Calu3 (cell line): Measurements from ENCODE around the gene PDE4A. TPM values are rescaled to one million over a fixed set of nuclear protein-coding genes. Genes with fewer than 3 reads are reported as not detected.

Experiments used
- BruUV-seq: library from RNA; stranded (reverse); fragments of 400-500 nt; replicated peaks from 2 replicates; lab custom pipeline; 2021; lab: Mats Ljungman, UMichigan
- CTCF ChIA-PET: fragments of 300-600 bp; sonication (Branson Sonifier 250); formaldehyde crosslinking; loops from one replicate; lab custom pipeline; 2022; ENCODE audit warnings: antibody characterized with exemption; lab: Charles Lee
- DNase-seq: peaks from one replicate; pipeline ENCODE4 v3.0.0; 2022
- H3K27ac Mint-ChIP-seq: one replicate; pipeline ENCODE4 v1.8.0; 2022; ENCODE audit warnings: mixed read lengths; ENCODE audit not compliant: unreplicated experiment
- H3K27me3 Mint-ChIP-seq: one replicate; pipeline ENCODE4 v1.8.0; 2022; ENCODE audit warnings: mixed read lengths; ENCODE audit not compliant: unreplicated experiment
- H3K36me3 Mint-ChIP-seq: one replicate; pipeline ENCODE4 v1.8.0; 2022; ENCODE audit warnings: mild to moderate bottlenecking, moderate library complexity, mixed read lengths; ENCODE audit not compliant: insufficient read depth, unreplicated experiment
- H3K4me1 Mint-ChIP-seq: one replicate; pipeline ENCODE4 v1.8.0; 2022; ENCODE audit warnings: mild to moderate bottlenecking, low read depth, mixed read lengths; ENCODE audit not compliant: unreplicated experiment
- H3K4me3 Mint-ChIP-seq: one replicate; pipeline ENCODE4 v1.8.0; 2022; ENCODE audit warnings: mild to moderate bottlenecking, low read depth, moderate library complexity, mixed read lengths; ENCODE audit not compliant: unreplicated experiment
- H3K9me3 Mint-ChIP-seq: one replicate; pipeline ENCODE4 v1.8.0; 2022; ENCODE audit warnings: low read depth, mixed read lengths; ENCODE audit not compliant: unreplicated experiment
- CTCF ChIP-seq: fragments of 200-600 bp; IDR thresholded peaks from one replicate; pipeline ENCODE4 v1.8.0; 2022; ENCODE audit warnings: antibody characterized with exemption; ENCODE audit not compliant: unreplicated experiment
- intact Hi-C: fragments of 100-400 bp; cut with micrococcal nuclease; formaldehyde crosslinking; loops from one replicate; pipeline ENCODE4 v1.10.0; 2022; ENCODE audit not compliant: unreplicated experiment
- total RNA-seq: library from RNA; stranded (reverse); gene quantifications from 2 replicates; pipeline ENCODE4 v1.2.3, GENCODE V29; 2022

Gene PDE4A
- total RNA-seq, 1 experiment from 2014 or later = 2.8 TPM

- no peak overlapping the region for H3K27ac Mint-ChIP-seq
- no peak for TF ChIP-seq CTCF
- no TSS peak for BruUV-seq
- peaks cover 16% of the 10 kb centered on the region for H3K4me1 Mint-ChIP-seq
- DNase-seq = no peak
- CTCF ChIA-PET = no interaction called here
- no peaks in the 10 kb centered on the region for H3K9me3 Mint-ChIP-seq
- intact Hi-C loops = no loop called here
- peak overlapping the region; percentile 55 for H3K4me3 Mint-ChIP-seq
- H3K27me3 Mint-ChIP-seq = peaks cover 80% of the 10 kb centered on the region
- H3K36me3 Mint-ChIP-seq = no peaks in the 10 kb centered on the region
Observed at GRCh38 chr19:10516671-10517286, 96.4 kb downstream of the PDE4A start.

- no peak for TF ChIP-seq CTCF
- Mint-ChIP-seq H3K9me3 (no peaks in the 10 kb centered on the region), H3K36me3 (no peaks in the 10 kb centered on the region), H3K27me3 (peaks cover 79% of the 10 kb centered on the region), H3K27ac (no peak within 1 kb of the TSS), H3K4me3 (peak within 1 kb of the TSS; percentile 55), H3K4me1 (peaks cover 16% of the 10 kb centered on the region)
- no TSS peak for BruUV-seq
- intact Hi-C loops = no loop called here
- CTCF ChIA-PET = no interaction called here
- peak; percentile 5 for DNase-seq
Observed at GRCh38 chr19:10517361-10517759, 97.0 kb downstream of the PDE4A start, which contains the start of gene S1PR5. Gene S1PR5 (minus strand): TSS chr19:10517447. CDS start chr19:10515011, 2,436 bp downstream.

DNA sequence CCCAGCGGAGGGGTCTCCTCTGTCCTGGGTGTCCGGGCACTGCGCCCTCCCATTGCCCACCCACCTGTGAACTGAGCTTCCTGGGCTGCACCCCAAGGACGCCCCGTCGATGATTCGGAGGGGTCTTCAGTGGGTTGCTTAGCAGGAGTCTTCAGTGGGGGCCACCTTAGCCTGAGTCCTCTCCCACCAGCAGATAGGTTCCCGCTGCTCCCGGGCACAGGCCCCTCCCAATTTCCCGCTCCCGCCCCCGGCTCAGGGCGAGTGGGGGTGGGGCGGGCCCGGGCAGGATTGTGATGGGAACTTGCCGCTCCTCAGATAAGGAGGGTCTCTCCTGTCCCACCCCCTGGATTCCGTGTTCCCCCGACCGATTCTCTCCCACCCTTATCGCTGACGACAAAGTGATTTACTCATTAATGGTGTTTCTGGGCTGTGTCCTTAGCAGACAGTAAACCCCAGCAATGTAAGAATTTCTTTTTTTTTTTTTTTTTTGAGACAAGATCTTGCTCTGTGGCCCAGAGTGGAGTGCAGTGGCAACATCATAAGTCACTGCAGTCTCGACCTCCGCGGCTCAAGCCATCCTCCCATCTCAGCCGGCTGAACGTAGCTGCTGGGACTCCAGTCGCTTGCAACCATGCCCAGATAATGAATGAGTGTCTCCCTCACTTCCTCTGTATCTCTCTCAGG, 97.6 kb downstream of the PDE4A start:
- H3K4me1 Mint-ChIP-seq = peaks cover 16% of the 10 kb centered on the region
- intact Hi-C loops = no loop called here
- H3K9me3 Mint-ChIP-seq = no peaks in the 10 kb centered on the region
- H3K27ac Mint-ChIP-seq = no peak overlapping the region
- no TSS peak for BruUV-seq
- H3K27me3 Mint-ChIP-seq = peaks cover 74% of the 10 kb centered on the region
- H3K36me3 Mint-ChIP-seq = no peaks in the 10 kb centered on the region
- TF ChIP-seq CTCF = no peak
- peak; percentile 5 for DNase-seq
- CTCF ChIA-PET = interaction anchor here (0.5 kb wide), 1 partner anchor 33 kb away, joined by 4 read pairs; no protein-coding TSS in a partner anchor
- H3K4me3 Mint-ChIP-seq = peak overlapping the region; percentile 53

- peak overlapping the region; percentile 53 for H3K4me3 Mint-ChIP-seq
- no peaks in the 10 kb centered on the region for H3K36me3 Mint-ChIP-seq
- CTCF ChIA-PET = interaction anchor here (0.5 kb wide), 1 partner anchor 33 kb away, joined by 4 read pairs; no protein-coding TSS in a partner anchor
Observed at GRCh38 chr19:10518444-10519361, 98.4 kb downstream of the PDE4A start.

More at GRCh38 chr19:10518444-10519361, 98.4 kb downstream of the PDE4A start:
- no peak for DNase-seq
- no peak overlapping the region for H3K27ac Mint-ChIP-seq
- no TSS peak for BruUV-seq
- intact Hi-C loops = no loop called here
- peaks cover 16% of the 10 kb centered on the region for H3K4me1 Mint-ChIP-seq
- H3K9me3 Mint-ChIP-seq = no peaks in the 10 kb centered on the region
- H3K27me3 Mint-ChIP-seq = peaks cover 66% of the 10 kb centered on the region
- no peak for TF ChIP-seq CTCF
